HG03045 (cell line): Measurements from ENCODE around the gene S100A9.
"Not testable (repeated sequence)": the region's sequence is repeated elsewhere in the genome, so short reads cannot be mapped to it uniquely, and the experiment has no call there.

ENCODE experiments used
- ATAC-seq: cut with Tn5 transposase; IDR thresholded peaks from one replicate; pipeline ENCODE4 v1.9.1; 2021; ENCODE audit warnings: mild to moderate bottlenecking, moderate library complexity; ENCODE audit not compliant: unreplicated experiment

Gene S100A9

GRCh38 chr1:153403421-153404085, 45.9 kb downstream of the S100A9 start:
- no peak for ATAC-seq

- ATAC-seq = no peak
Observed at GRCh38 chr1:153404086-153404635, 46.5 kb downstream of the S100A9 start.

GRCh38 chr1:153404768-153405167, 47.1 kb downstream of the S100A9 start:
- ATAC-seq = no peak

- ATAC-seq = not testable (repeated sequence)
Observed at GRCh38 chr1:153405825-153406599, 48.4 kb downstream of the S100A9 start.

- not testable (repeated sequence) for ATAC-seq
Observed at GRCh38 chr1:153407274-153407673, 49.6 kb downstream of the S100A9 start.
